ENCODE data around the gene MKNK2.
A peak's percentile ranks its signal among the peaks of the same experiment; 100 is the strongest.
"Not testable (repeated sequence)": the region's sequence is repeated elsewhere in the genome, so short reads cannot be mapped to it uniquely, and the experiment has no call there.

MKNK2 gene

DNA sequence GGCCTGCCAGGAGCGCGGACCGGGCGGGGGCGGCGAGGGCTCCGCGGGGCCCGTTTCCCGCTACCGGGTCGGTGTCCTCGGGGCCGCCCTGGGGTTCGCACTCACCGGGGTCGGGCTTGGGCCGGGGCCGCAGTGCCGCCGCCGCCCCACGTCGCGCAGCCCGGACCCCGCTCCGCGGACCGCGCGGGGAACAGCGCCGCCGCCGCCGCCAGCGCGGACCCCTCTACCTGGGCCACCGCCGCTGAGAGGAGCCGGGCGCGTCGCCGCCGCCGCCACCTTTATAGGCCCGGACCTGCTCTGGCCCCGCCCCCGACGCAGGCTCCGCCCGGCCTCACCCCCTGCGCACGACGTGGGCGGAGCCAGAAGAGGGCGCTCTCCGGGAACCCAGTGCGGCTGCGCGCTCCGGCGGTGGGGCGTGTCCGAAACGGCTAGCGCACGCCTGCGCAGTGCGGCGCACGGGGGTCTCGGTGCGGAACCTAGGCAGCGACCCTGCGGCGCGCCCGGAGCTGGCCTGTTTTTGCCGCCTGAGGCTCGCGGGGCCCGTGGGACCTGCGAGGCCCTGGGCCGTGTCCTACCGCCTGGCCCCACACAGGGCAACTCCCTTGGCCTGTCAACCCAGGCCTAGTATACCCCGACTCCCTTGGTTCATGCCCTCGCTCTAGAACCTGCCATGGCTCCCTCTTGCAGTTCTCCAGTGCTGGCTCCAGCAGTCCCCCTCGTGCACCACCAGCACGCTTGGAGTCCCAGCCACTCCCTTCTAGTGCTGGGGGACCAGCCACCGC lies at the start of gene MKNK2:
Gene MKNK2, minus strand, starts transcription at position 254 of the 782 bp plus-strand sequence. CDS start 393 bp downstream, outside the sequence.
- peak within 1 kb of the TSS; percentile 92 for H3K27ac Mint-ChIP-seq
- H3K27me3 Mint-ChIP-seq (ENCODE audit: low read depth): no peaks in the 10 kb centered on the region

GRCh38 chr19:2100719-2101061 lies 49.6 kb upstream of the MKNK2 start:
- no peak overlapping the region for H3K27ac Mint-ChIP-seq
- H3K36me3 Mint-ChIP-seq (ENCODE audit: low read depth): peaks cover 30% of the 10 kb centered on the region
- H3K27me3 Mint-ChIP-seq (ENCODE audit: low read depth): no peaks in the 10 kb centered on the region
- H3K4me1 Mint-ChIP-seq (ENCODE audit: low read depth): peaks cover 8% of the 10 kb centered on the region
- no peak overlapping the region for H3K4me3 Mint-ChIP-seq
- peaks cover 16% of the 10 kb centered on the region for H3K9me3 Mint-ChIP-seq

More for the DNA sequence above, at the start of gene MKNK2:
- Mint-ChIP-seq H3K4me3 (peak within 1 kb of the TSS; percentile 84), H3K36me3 (ENCODE audit: low read depth) (peaks cover 2% of the 10 kb centered on the region), H3K9me3 (no peaks in the 10 kb centered on the region), H3K4me1 (ENCODE audit: low read depth) (peaks cover 20% of the 10 kb centered on the region)

DNA sequence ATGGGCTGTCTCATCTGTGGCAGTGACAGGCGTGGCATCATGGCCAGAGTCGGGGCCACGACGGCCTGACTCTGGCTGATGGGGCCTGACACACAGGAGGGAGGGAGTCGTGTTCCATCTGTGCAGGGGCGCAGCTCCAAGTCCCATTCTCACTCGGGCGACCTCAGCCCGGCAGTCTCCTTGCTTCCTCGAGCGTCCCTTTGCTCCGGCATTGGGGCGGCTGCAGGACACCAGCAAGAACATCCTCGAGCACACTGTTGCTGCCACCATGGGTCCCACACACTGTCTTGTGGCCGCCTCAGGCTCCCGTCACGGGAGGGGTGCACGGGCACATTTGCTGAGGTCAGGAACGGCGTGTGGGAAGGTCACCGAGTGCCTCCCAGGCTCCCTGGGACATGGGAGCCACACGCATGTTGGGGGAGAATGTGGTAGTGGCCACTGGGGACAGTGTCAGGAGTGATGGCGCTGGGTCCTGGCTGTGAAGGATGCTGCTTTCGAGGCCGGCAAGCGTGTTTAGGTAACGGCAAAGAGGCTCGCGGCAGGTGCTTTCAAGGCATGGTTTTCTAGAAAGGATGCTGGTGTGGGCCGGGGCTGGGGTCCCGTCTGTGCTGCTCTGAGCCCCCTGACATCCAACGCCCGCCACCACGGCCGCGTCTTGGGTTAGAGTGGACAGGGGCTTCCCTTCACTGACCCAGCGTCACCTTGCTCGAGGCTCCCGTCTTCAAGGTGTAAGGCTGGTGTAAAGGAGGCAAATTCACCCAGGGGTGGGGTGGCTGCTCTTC lies 49.1 kb upstream of the MKNK2 start:
- H3K4me3 Mint-ChIP-seq: no peak overlapping the region
- peaks cover 27% of the 10 kb centered on the region for H3K36me3 Mint-ChIP-seq (ENCODE audit: low read depth)

DNA sequence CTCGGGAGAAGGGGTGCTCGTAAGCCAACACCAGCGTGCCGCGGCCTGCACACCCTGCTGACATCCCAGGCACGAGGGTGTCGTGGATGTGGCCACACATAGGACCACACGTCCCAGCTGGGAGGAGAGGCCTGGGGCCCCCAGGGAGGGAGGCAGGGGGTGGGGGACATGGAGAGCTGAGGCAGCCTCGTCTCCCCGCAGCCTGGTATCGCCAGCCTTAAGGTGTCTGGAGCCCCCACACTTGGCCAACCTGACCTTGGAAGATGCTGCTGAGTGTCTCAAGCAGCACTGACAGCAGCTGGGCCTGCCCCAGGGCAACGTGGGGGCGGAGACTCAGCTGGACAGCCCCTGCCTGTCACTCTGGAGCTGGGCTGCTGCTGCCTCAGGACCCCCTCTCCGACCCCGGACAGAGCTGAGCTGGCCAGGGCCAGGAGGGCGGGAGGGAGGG lies 48.0 kb upstream of the MKNK2 start:
- Mint-ChIP-seq H3K36me3 (ENCODE audit: low read depth) (peaks cover 24% of the 10 kb centered on the region), H3K4me1 (ENCODE audit: low read depth) (peaks cover 13% of the 10 kb centered on the region), H3K27ac (no peak overlapping the region), H3K9me3 (peaks cover 4% of the 10 kb centered on the region), H3K27me3 (ENCODE audit: low read depth) (no peaks in the 10 kb centered on the region), H3K4me3 (no peak overlapping the region)

More for the DNA sequence above, 49.1 kb upstream of the MKNK2 start:
- no peaks in the 10 kb centered on the region for H3K27me3 Mint-ChIP-seq (ENCODE audit: low read depth)
- no peak overlapping the region for H3K27ac Mint-ChIP-seq
- peaks cover 8% of the 10 kb centered on the region for H3K4me1 Mint-ChIP-seq (ENCODE audit: low read depth)
- peaks cover 11% of the 10 kb centered on the region for H3K9me3 Mint-ChIP-seq

DNA sequence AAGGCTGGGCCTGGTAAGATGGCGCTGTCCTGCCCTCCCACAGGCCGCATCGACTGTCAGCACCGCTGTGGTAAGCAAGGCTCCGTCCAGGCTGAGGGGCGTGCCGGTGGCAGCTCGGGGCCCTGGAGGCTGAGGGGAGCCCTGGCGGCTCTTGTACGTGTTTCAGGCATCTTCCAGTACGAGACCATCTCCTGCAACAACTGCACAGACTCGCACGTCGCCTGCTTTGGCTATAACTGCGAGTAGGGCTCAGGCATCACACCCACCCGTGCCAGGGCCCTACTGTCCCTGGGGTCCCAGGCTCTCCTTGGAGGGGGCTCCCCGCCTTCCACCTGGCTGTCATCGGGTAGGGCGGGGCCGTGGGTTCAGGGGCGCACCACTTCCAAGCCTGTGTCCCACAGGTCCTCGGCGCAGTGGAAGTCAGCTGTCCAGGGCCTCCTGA lies 46.9 kb upstream of the MKNK2 start:
- Mint-ChIP-seq H3K9me3 (no peaks in the 10 kb centered on the region), H3K4me1 (ENCODE audit: low read depth) (peaks cover 19% of the 10 kb centered on the region), H3K27ac (peak overlapping the region; percentile 87), H3K27me3 (ENCODE audit: low read depth) (no peaks in the 10 kb centered on the region), H3K36me3 (ENCODE audit: low read depth) (peaks cover 20% of the 10 kb centered on the region), H3K4me3 (no peak overlapping the region)

DNA sequence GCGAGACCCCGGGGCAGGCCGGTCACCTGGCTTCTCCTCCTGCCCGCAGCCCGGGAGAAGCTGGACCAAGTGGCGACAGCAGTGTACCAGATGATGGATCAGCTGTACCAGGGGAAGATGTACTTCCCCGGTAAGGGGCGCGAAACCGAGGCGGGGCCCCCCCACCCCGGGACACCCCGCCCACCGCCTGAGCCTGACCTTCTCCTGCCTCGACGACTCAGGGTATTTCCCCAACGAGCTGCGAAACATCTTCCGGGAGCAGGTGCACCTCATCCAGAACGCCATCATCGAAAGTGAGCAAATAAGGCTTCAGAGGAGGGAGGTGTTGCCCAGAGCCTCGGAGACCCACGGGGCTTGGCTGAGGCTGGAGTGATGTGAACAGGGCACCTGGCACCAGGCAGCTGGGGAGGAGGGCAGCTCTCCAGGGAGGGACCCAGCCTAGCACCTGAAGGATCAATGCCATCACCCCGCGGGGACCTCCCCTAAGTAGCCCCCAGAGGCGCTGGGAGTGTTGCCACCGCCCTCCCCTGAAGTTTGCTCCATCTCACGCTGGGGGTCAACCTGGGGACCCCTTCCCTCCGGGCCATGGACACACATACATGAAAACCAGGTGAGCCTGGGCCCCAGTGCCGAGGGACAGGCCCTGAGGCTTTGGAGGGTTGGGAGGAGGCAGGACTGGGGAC lies 46.3 kb upstream of the MKNK2 start:
- Mint-ChIP-seq H3K27ac (peak overlapping the region; percentile 87), H3K27me3 (ENCODE audit: low read depth) (no peaks in the 10 kb centered on the region), H3K9me3 (no peaks in the 10 kb centered on the region), H3K4me3 (peak overlapping the region; percentile 88), H3K4me1 (ENCODE audit: low read depth) (peaks cover 21% of the 10 kb centered on the region), H3K36me3 (ENCODE audit: low read depth) (peaks cover 21% of the 10 kb centered on the region)

DNA sequence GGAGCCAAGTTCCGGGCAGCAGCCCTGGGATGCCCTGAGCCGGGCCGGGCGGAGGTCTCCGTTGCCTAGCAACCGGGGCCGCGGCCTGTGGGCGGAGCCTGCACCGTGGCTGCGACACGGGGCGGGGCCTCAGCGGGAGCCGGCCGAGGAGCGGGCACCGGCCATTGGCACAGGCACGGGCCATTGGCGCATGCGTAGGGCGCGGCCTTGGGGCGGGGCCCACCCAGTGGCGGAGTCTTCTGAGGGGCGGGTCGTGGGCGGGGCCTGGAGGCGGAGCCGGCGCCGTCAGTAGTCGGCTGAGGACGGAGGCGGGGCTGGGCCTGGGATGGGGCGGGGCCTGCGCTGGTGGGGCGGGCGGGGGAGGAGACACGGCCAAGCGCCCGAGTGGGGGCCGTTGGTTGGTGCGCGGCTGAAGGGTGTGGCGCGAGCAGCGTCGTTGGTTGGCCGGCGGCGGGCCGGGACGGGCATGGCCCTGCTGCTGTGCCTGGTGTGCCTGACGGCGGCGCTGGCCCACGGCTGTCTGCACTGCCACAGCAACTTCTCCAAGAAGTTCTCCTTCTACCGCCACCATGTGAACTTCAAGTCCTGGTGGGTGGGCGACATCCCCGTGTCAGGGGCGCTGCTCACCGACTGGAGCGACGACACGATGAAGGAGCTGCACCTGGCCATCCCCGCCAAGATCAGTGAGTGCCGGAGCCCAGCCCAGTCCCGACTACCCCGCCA lies 45.6 kb upstream of the MKNK2 start, which contains the start of gene IZUMO4:
Gene IZUMO4, plus strand, starts transcription at position 436 of the 723 bp plus-strand sequence. Its CDS starts 31 bp downstream, at position 467.
- H3K27me3 Mint-ChIP-seq (ENCODE audit: low read depth): no peaks in the 10 kb centered on the region
- H3K9me3 Mint-ChIP-seq: no peaks in the 10 kb centered on the region
- peaks cover 21% of the 10 kb centered on the region for H3K4me1 Mint-ChIP-seq (ENCODE audit: low read depth)
- peak within 1 kb of the TSS; percentile 90 for H3K27ac Mint-ChIP-seq
- H3K36me3 Mint-ChIP-seq (ENCODE audit: low read depth): peaks cover 17% of the 10 kb centered on the region
- peak within 1 kb of the TSS; percentile 99 for H3K4me3 Mint-ChIP-seq

DNA sequence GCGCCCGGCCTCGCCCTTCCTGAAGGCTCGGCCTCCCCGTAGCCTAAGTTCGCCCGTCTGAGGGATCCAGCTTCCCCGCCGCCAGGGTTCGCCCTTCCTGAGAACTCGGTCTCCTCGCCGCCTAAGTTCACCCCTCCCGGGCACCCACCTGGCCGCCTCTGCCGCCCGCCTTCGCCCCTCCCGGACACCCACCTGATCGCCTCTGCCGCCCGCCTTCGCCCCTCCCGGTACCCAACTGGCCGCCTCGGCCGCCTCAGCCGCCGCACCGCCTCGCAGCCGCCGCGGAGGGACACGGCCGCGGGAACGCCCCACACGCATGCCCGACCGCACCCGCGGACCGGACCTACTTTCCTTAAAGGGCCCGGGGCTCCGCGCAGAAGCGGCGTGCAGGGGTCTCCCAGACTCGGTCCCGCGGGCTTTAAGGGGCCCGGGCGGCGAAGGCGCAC lies 45.0 kb upstream of the MKNK2 start, which contains the start of gene MOB3A:
Gene MOB3A, minus strand, starts transcription at position 293 of the 446 bp plus-strand sequence. CDS start 17,766 bp downstream, outside the sequence.
- peaks cover 22% of the 10 kb centered on the region for H3K4me1 Mint-ChIP-seq (ENCODE audit: low read depth)
- H3K9me3 Mint-ChIP-seq: no peaks in the 10 kb centered on the region
- H3K36me3 Mint-ChIP-seq (ENCODE audit: low read depth): peaks cover 17% of the 10 kb centered on the region
- H3K27ac Mint-ChIP-seq: peak within 1 kb of the TSS; percentile 90
- H3K27me3 Mint-ChIP-seq (ENCODE audit: low read depth): no peaks in the 10 kb centered on the region
- H3K4me3 Mint-ChIP-seq: peak within 1 kb of the TSS; percentile 99

DNA sequence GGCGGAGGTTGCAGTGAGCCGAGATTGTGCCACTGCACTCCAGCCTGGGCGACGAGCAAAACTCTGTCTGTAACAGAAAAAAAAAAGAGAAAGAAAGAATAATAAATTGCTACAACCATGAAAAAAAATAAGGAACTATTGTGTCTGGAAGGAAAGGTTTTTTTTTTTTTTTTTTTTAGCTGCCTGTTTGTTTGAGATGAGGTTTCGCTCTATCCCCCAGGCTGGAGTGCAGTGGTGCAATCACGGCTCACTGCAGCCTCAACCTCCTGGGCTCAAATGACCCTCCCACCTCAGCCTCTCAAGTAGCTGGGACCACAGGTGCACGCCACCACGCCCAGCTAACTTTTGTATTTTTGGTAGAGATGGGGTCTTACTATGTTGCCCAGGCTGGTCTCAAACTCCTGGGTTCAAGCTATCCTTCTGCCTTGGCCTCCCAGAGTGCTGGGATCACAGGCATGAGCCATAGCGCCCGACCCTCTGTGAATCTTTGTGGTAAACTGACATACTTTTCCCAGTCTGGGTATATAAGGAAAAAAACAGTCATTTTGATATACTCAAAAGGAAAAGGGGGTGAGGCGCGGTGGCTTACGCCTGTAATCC lies 41.0 kb upstream of the MKNK2 start:
- not testable (repeated sequence) for H3K9me3 Mint-ChIP-seq; H3K4me3 Mint-ChIP-seq; H3K27me3 Mint-ChIP-seq (ENCODE audit: low read depth)
- H3K27ac Mint-ChIP-seq: peak overlapping the region; percentile 6
- H3K4me1 Mint-ChIP-seq (ENCODE audit: low read depth): peaks cover 55% of the 10 kb centered on the region
- peaks cover 27% of the 10 kb centered on the region for H3K36me3 Mint-ChIP-seq (ENCODE audit: low read depth)

GRCh38 chr19:2089727-2090053 lies 38.6 kb upstream of the MKNK2 start:
- Mint-ChIP-seq H3K27me3 (ENCODE audit: low read depth) (peaks cover 4% of the 10 kb centered on the region), H3K4me1 (ENCODE audit: low read depth) (peaks cover 65% of the 10 kb centered on the region), H3K36me3 (ENCODE audit: low read depth) (peaks cover 34% of the 10 kb centered on the region), H3K27ac (peak overlapping the region; percentile 91), H3K9me3 (no peaks in the 10 kb centered on the region), H3K4me3 (peak overlapping the region; percentile 69)

GRCh38 chr19:2089001-2089711 lies 38.1 kb upstream of the MKNK2 start:
- Mint-ChIP-seq H3K36me3 (ENCODE audit: low read depth) (peaks cover 30% of the 10 kb centered on the region), H3K9me3 (no peaks in the 10 kb centered on the region), H3K27me3 (ENCODE audit: low read depth) (peaks cover 4% of the 10 kb centered on the region), H3K4me3 (peak overlapping the region; percentile 42), H3K27ac (peak overlapping the region; percentile 90), H3K4me1 (ENCODE audit: low read depth) (peaks cover 60% of the 10 kb centered on the region)

DNA sequence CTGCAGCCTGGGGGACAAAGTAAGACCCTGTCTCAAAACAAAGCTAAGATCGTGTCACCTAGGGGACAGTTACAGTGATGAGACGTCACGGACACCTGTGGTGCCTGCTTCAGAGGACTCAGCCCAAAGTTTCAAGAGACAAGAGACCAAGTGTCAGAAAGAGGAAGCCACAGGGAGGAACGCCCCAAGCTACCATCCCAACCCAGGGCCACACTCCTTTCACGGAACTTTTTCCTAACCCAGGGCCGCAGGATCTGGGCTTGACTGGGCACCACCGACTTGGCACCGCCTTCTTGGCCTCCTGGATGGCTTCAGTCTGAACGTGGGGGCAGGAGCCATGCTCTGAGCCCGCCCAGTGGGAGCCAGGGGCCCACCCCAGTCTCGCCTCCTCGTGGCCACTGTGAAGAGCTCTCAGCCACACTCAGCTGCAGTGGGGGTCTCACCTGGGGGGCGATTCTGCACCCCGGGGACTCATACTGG lies 36.6 kb upstream of the MKNK2 start:
- Mint-ChIP-seq H3K4me1 (ENCODE audit: low read depth) (peaks cover 56% of the 10 kb centered on the region), H3K27me3 (ENCODE audit: low read depth) (peaks cover 4% of the 10 kb centered on the region), H3K27ac (peak overlapping the region; percentile 90), H3K4me3 (peak overlapping the region; percentile 72), H3K36me3 (ENCODE audit: low read depth) (peaks cover 34% of the 10 kb centered on the region), H3K9me3 (no peaks in the 10 kb centered on the region)

Data from T-helper 1 cell treated with Interleukin-12 subunit alpha and Interleukin-12 subunit beta and Interleukin-4 antibody, amounts not matched to agents 30 μg/mL and 1 μg/mL, for 36 hours (primary cell).